CD14-positive monocyte (primary cell): ENCODE measurements around the gene MANF. TPM values are rescaled to one million over a fixed set of nuclear protein-coding genes. Genes with fewer than 3 reads are reported as not detected.
A peak's percentile ranks its signal among the peaks of the same experiment; 100 is the strongest.
"Not testable (repeated sequence)": the region's sequence is repeated elsewhere in the genome, so short reads cannot be mapped to it uniquely, and the experiment has no call there.

ENCODE experiments used
- DNase-seq, 3 donors: peaks; one replicate each; pipeline ENCODE4 v3.0.0-alpha.2; 2011 to 2022
- H2AFZ ChIP-seq: 2 replicates; pipeline ENCODE4 v1.6.0; 2012; ENCODE audit warnings: mild to moderate bottlenecking, low read depth, low read length, inconsistent platforms; ENCODE audit not compliant: insufficient read depth, poor library complexity, severe bottlenecking
- H3K27ac ChIP-seq, 2 donors: 1 replicate in 1 of 2; 2 replicates in 1 of 2; pipeline ENCODE4 v1.5.1; 2012 to 2013; ENCODE audit warnings: low read length in 2 of 2, control low read depth in 1 of 2, inconsistent platforms in 1 of 2, low read depth in 1 of 2, mild to moderate bottlenecking in 1 of 2
- H3K27me3 ChIP-seq, 2 donors: one replicate each; pipeline versions ENCODE4 v1.6.0 to v1.6.1; 2011 to 2013; ENCODE audit warnings: low read length in 2 of 2; ENCODE audit not compliant: control insufficient read depth in 2 of 2, insufficient read depth in 2 of 2
- H3K36me3 ChIP-seq, 2 donors: replicated peaks in 1 of 2; 1 replicate in 1 of 2; 2 replicates in 1 of 2; pipeline versions ENCODE4 v1.5.1 to v1.6.1; 2012 to 2013; ENCODE audit warnings: low read length in 2 of 2, control low read depth in 1 of 2, inconsistent platforms in 1 of 2, mild to moderate bottlenecking in 1 of 2; ENCODE audit not compliant: insufficient read depth in 2 of 2, control insufficient read depth in 1 of 2
- H3K4me1 ChIP-seq, 2 donors: 1 replicate in 1 of 2; 2 replicates in 1 of 2; pipeline versions ENCODE4 v1.5.1 to v1.6.1; 2012 to 2013; ENCODE audit warnings: low read length in 2 of 2, control low read depth in 1 of 2, inconsistent platforms in 1 of 2, mild to moderate bottlenecking in 1 of 2, moderate library complexity in 1 of 2; ENCODE audit not compliant: insufficient read depth in 2 of 2, control insufficient read depth in 1 of 2
- H3K4me2 ChIP-seq: replicated peaks from 2 replicates; pipeline ENCODE3; 2012; ENCODE audit warnings: low read length, moderate library complexity, mild to moderate bottlenecking; ENCODE audit not compliant: poor library complexity, severe bottlenecking; ENCODE audit errors: extremely low read depth
- H3K4me3 ChIP-seq, 3 experiments: fragments of 200-600 bp in 1 of 3; sonication (generic) in 1 of 3; replicated peaks in 1 of 3; 1 replicate in 2 of 3; 2 replicates in 1 of 3; pipeline ENCODE4 v1.5.1; 2011 to 2013; ENCODE audit warnings: low read length in 3 of 3, mild to moderate bottlenecking in 3 of 3, control low read depth in 2 of 3, low read depth in 2 of 3, inconsistent platforms in 1 of 3, moderate library complexity in 1 of 3
- H3K79me2 ChIP-seq: 2 replicates; pipeline ENCODE4 v1.6.0; 2012; ENCODE audit warnings: mild to moderate bottlenecking, control low read depth, inconsistent platforms, low read length, moderate library complexity; ENCODE audit not compliant: insufficient read depth
- H3K9ac ChIP-seq: 2 replicates; pipeline ENCODE4 v1.6.0; 2017; ENCODE audit warnings: low read length, mild to moderate bottlenecking; ENCODE audit not compliant: insufficient read depth, poor library complexity, severe bottlenecking
- H3K9me3 ChIP-seq, 2 donors: replicated peaks in 1 of 2; 1 replicate in 1 of 2; 2 replicates in 1 of 2; pipeline versions ENCODE4 v1.5.1 to v1.6.1; 2012 to 2013; ENCODE audit warnings: low read length in 2 of 2, control low read depth in 1 of 2; ENCODE audit not compliant: control insufficient read depth in 1 of 2, insufficient read depth in 1 of 2
- H4K20me1 ChIP-seq: 2 replicates; pipeline ENCODE4 v1.6.0; 2012; ENCODE audit warnings: mild to moderate bottlenecking, low read length, control low read depth, moderate library complexity; ENCODE audit not compliant: insufficient read depth
- H3K27ac Mint-ChIP-seq, 7 donors: one replicate each; pipeline ENCODE4 v1.8.0; 2020; ENCODE audit warnings: mild to moderate bottlenecking in 7 of 7, mixed read lengths in 7 of 7, moderate library complexity in 6 of 7, inconsistent platforms in 2 of 7
- H3K27me3 Mint-ChIP-seq, 3 donors: one replicate each; pipeline ENCODE4 v1.8.0; 2021 to 2022; ENCODE audit warnings: low read depth in 3 of 3, mild to moderate bottlenecking in 3 of 3, mixed read lengths in 3 of 3, moderate library complexity in 3 of 3, inconsistent platforms in 1 of 3
- H3K36me3 Mint-ChIP-seq, 2 donors: one replicate each; pipeline ENCODE4 v1.8.0; 2020; ENCODE audit warnings: mixed read lengths in 2 of 2, inconsistent platforms in 1 of 2, mild to moderate bottlenecking in 1 of 2
- H3K4me1 Mint-ChIP-seq: one replicate; pipeline ENCODE4 v1.8.0; 2020; ENCODE audit warnings: mild to moderate bottlenecking, mixed read lengths
- H3K4me3 Mint-ChIP-seq, 2 donors: one replicate each; pipeline ENCODE4 v1.8.0; 2020; ENCODE audit warnings: mild to moderate bottlenecking in 2 of 2, mixed read lengths in 2 of 2, moderate library complexity in 1 of 2
- H3K9me3 Mint-ChIP-seq, 7 donors: one replicate each; pipeline ENCODE4 v1.8.0; 2020 to 2022; ENCODE audit warnings: mixed read lengths in 7 of 7, mild to moderate bottlenecking in 6 of 7, moderate library complexity in 6 of 7, inconsistent platforms in 2 of 7
- CTCF ChIP-seq: fragments of 200-600 bp; IDR thresholded peaks from one replicate; pipeline ENCODE4 v1.8.0; 2022; ENCODE audit warnings: antibody characterized with exemption, mild to moderate bottlenecking
- WGBS: methylation state at CpG from one replicate; pipeline ENCODE4 v1.1.5; 2013; ENCODE audit warnings: missing lambda C conversion rate; ENCODE audit not compliant: insufficient coverage; 5-methylcytosine and 5-hydroxymethylcytosine counted together
- intact Hi-C, 2 donors: fragments of 100-400 bp; cut with micrococcal nuclease; formaldehyde crosslinking; loops; one replicate each; pipeline versions ENCODE4 v1.15.0 to v1.15.1; 2023
- polyA plus RNA-seq, 3 donors: library from polyadenylated mRNA; depleted of rRNA in 1 of 3; unstranded in 2 of 3; stranded (reverse) in 1 of 3; fragments of 300-500 nt in 2 of 3; fragments of >200 nt in 1 of 3; fragmentation: Illumina TruSeq in 2 of 3; gene quantifications; 1 replicate in 2 of 3; 2 replicates in 1 of 3; pipeline ENCODE4 v1.2.3, GENCODE V29; 2012 to 2021

Gene MANF
- polyA plus RNA-seq, 3 donors, result 14.1 to 30.2 (median 23.6) TPM

GRCh38 chr3:51386852-51387229 lies 1.8 kb downstream of the MANF start:
- Mint-ChIP-seq H3K4me1 (peaks cover 48% of the 10 kb centered on the region), H3K27me3 (peaks cover 0 to 3% (median 1%) of the 10 kb centered on the region in 3 donors), H3K36me3 (peaks cover 21 to 23% of the 10 kb centered on the region in 2 donors), H3K27ac (peak overlapping the region; percentile 46 to 97 (median 59)), H3K4me3 (peak overlapping the region in 1 of 2 donors; percentile 92), H3K9me3 (no peaks in the 10 kb centered on the region)
- peak in 1 of 3 donors; percentile 2 for DNase-seq
- peak overlapping the region; percentile 13 to 97 for H3K27ac ChIP-seq
- peak overlapping the region in 1 of 3 experiments; percentile 99 for H3K4me3 ChIP-seq
- peaks cover 10 to 20% of the 10 kb centered on the region in 2 donors for H3K36me3 ChIP-seq
- no peak overlapping the region for H3K4me2 ChIP-seq
- H3K9ac ChIP-seq, result no peak overlapping the region
- peaks cover 44 to 57% of the 10 kb centered on the region in 2 donors for H3K4me1 ChIP-seq
- no peaks in the 10 kb centered on the region for H3K27me3 ChIP-seq
- peaks cover 64% of the 10 kb centered on the region for H3K79me2 ChIP-seq
- peaks cover 43% of the 10 kb centered on the region for H4K20me1 ChIP-seq
- H2AFZ ChIP-seq, result no peak overlapping the region
- WGBS, result 93% methylated on average over 5 of the region's 5 CpGs
- no peaks in the 10 kb centered on the region for H3K9me3 ChIP-seq
- intact Hi-C loops, result loop anchor here in 1 of 2 donors (2.0 to 10.0 kb wide), 3 partner anchors 112 to 1148 kb away; partner anchors contain the start of genes CISH, NT5DC2 and UQCC5
- no peak for TF ChIP-seq CTCF

GRCh38 chr3:51387281-51387680 lies 2.2 kb downstream of the MANF start:
- not testable (repeated sequence) for H3K4me3 ChIP-seq, H3K9me3 ChIP-seq, H3K9ac ChIP-seq, H3K4me2 ChIP-seq, H2AFZ ChIP-seq, H3K9me3 Mint-ChIP-seq, H3K4me3 Mint-ChIP-seq, H3K27me3 ChIP-seq, H3K27me3 Mint-ChIP-seq
- Histone ChIP-seq H3K4me1 (peaks cover 47 to 61% of the 10 kb centered on the region in 2 donors), H3K27ac (peak overlapping the region; percentile 13 to 97), H3K36me3 (peaks cover 10 to 20% of the 10 kb centered on the region in 2 donors), H4K20me1 (peaks cover 43% of the 10 kb centered on the region), H3K79me2 (peaks cover 68% of the 10 kb centered on the region)
- peak in 1 of 3 donors; percentile 9 for DNase-seq
- Mint-ChIP-seq H3K36me3 (peaks cover 21 to 23% of the 10 kb centered on the region in 2 donors), H3K27ac (peak overlapping the region in 6 of 7 donors; percentile 46 to 97 (median 76)), H3K4me1 (peaks cover 50% of the 10 kb centered on the region)
- WGBS, result 6% methylated on average over 3 of the region's 6 CpGs
- intact Hi-C loops, result loop anchor here in 1 of 2 donors (2.0 to 10.0 kb wide), 3 partner anchors 112 to 1148 kb away; partner anchors contain the start of genes CISH, NT5DC2 and UQCC5
